ENCODE results near the gene RPN2. TPM values are rescaled to one million over a fixed set of nuclear protein-coding genes. Genes with fewer than 3 reads are reported as not detected.

The RPN2 gene
- total and polyA plus RNA-seq, 10 of the 15 experiments (the other 5 are each of a cell fraction or from before 2014, with no cell fraction given): 148 to 365 (median 228) TPM

- no peak for TF ChIP-seq PBX3 (IDR thresholded peaks at IDR 0.05; ENCODE audit: insufficient replicate concordance, low read depth, low read length)
- no peak for TF ChIP-seq MYC (IDR thresholded peaks at IDR 0.05; ENCODE audit: insufficient read depth, insufficient read length, insufficient replicate concordance, low read length, severe bottlenecking)
- no peak for TF ChIP-seq SKIL (IDR thresholded peaks at IDR 0.05; ENCODE audit: low read depth, poor library complexity, severe bottlenecking)
- TF ChIP-seq CTCF (IDR thresholded peaks at IDR 0.05 in 2 of 3, conservative IDR thresholded peaks at IDR 0.05 in 1 of 3; ENCODE audit: control insufficient read depth in 2 of 3, extremely low read depth in 1 of 3, insufficient read depth in 1 of 3, low read depth in 3 of 3, low read length in 3 of 3): no peak
- TF ChIP-seq POLR2AphosphoS5 (IDR thresholded peaks at IDR 0.05; ENCODE audit: low read length): no peak
- TF ChIP-seq E2F4 (IDR thresholded peaks at IDR 0.05; ENCODE audit: low read depth, low read length): no peak
- no peak for TF ChIP-seq ATF3 (IDR thresholded peaks at IDR 0.05; ENCODE audit: borderline replicate concordance, extremely low read depth, low read depth, low read length)
- TF ChIP-seq ZNF687 (IDR thresholded peaks at IDR 0.05): no peak
- no peak for TF ChIP-seq NFYB (IDR thresholded peaks at IDR 0.05; ENCODE audit: insufficient read depth, low read depth, low read length)
- TF ChIP-seq TCF12 (IDR thresholded peaks at IDR 0.05; ENCODE audit: low read depth, low read length): no peak
- no peak for TF ChIP-seq PAX8 (IDR thresholded peaks at IDR 0.05)
- TF ChIP-seq PRDM15 (CRISPR knock-in tag; IDR thresholded peaks at IDR 0.05): no peak
Observed at GRCh38 chr20:37271421-37271768, 92.3 kb downstream of the RPN2 start (continued).
